Stimulated activated naive CD8-positive, alpha-beta T cell treated with anti-CD3 and anti-CD28 coated beads, Interleukin-15, Interleukin-2, amounts not matched to agents 100 U/mL and 50 U/mL, for 24 hours (primary cell): ENCODE measurements around the gene SNAPC4.

Source experiments
- ATAC-seq: fragments of 150-1000 bp; cut with Tn5 transposase; one replicate; pipeline ENCODE4 v1.10.0; 2021
- DNase-seq: peaks from one replicate; pipeline ENCODE4 v3.0.0; 2021

SNAPC4 gene

GRCh38 chr9:136389396-136389795 lies 10.6 kb downstream of the SNAPC4 start:
- no peak for DNase-seq
- ATAC-seq = no peak

DNA sequence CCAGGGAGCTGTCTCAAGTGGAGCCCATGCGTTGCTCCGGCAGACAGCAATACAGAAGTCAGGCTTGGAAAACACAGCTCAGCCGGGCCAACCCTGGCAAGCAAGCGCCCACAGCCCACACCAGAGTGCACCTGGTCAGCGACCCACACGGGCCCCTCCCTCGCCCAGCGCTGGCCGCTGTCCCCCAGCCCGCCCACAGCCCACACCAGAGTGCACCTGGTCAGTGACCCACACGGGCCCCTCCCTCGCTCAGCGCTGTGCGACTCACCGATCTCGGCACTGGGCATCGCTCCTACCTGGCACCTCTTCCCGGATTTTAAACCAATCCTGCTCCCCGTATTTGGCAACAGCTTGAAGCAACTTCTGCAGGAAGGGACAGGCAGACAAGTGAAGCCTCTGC lies 12.8 kb downstream of the SNAPC4 start:
- no peak for DNase-seq

GRCh38 chr9:136386018-136386417 lies 14.0 kb downstream of the SNAPC4 start:
- ATAC-seq = no peak
- DNase-seq = no peak

More for the DNA sequence above, 12.8 kb downstream of the SNAPC4 start:
- no peak for ATAC-seq

DNA sequence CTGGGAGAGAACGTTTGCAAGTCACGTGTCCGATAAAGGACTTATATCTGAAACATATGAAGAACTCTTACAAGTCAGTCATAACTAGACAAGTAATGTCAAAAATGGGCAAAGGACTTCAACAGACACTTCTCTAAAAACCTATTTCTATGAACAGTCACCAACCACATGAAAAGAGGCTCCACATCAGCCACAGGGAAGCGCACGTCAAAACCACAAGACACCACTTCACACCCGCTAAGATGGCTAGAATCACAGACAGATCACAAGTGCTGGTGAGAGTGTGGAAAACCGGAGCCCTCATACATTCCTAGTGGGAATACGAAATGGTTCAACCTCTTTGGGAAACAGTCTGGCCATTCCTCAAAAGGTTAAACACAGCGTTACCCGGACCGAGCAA lies 15.0 kb downstream of the SNAPC4 start:
- DNase-seq = no peak
- ATAC-seq = peak; percentile 62

DNA sequence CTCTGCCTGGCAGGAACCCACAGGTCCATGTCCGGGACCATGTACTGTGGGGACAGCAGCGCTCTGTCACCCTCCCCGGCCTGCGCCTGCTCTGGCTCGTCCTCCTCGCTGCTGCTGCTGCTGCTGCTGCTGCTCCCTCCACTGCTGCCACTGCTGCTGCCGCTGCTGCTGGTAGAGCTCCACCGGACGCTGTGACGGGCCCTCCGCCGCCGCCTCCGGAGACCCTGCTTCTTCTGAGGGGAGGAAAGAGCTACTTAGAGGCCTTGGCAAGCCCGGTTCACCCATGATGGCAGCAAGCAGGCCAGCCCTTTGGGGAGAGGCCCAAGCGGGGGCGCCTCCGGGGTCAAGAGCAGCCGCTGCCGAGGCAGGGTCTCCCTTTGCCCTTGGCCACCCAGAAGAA lies 16.5 kb downstream of the SNAPC4 start:
- DNase-seq = no peak
- ATAC-seq = no peak

- DNase-seq = no peak
- ATAC-seq = no peak
Observed at GRCh38 chr9:136381966-136382513, 17.9 kb downstream of the SNAPC4 start.

- no peak for DNase-seq
- ATAC-seq = no peak
Observed at GRCh38 chr9:136381311-136381710, 18.7 kb downstream of the SNAPC4 start.

- no peak for DNase-seq
- ATAC-seq = no peak
Observed at GRCh38 chr9:136380381-136380780, 19.6 kb downstream of the SNAPC4 start.

- no peak for DNase-seq
- ATAC-seq = no peak
Observed at GRCh38 chr9:136379891-136380290, 20.1 kb downstream of the SNAPC4 start.

DNA sequence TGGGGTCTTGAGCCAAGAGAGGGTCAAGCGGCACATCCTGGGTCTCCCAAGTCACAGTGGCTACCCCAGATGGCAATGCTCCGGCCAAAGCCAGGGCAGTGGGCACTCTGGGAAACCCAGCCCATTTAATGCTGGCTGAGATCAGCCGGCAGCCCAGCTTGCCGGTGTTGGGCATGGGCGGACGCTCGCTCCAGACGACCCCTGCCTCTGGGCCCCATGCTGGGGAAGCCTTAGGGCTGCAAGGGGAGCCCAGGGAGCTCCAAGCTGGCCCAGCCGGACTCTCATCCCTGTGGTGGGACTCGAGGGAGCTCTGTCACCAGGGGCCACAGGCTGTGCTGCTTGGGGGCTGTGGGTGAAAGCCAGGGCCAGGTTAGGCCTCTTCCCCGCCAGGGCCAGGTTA lies 20.6 kb downstream of the SNAPC4 start:
- DNase-seq = no peak
- ATAC-seq = no peak

- no peak for DNase-seq
- ATAC-seq = no peak
Observed at GRCh38 chr9:136379003-136379287, 21.0 kb downstream of the SNAPC4 start.

- no peak for ATAC-seq
- no peak for DNase-seq
Observed at GRCh38 chr9:136378170-136379002, 21.6 kb downstream of the SNAPC4 start.

DNA sequence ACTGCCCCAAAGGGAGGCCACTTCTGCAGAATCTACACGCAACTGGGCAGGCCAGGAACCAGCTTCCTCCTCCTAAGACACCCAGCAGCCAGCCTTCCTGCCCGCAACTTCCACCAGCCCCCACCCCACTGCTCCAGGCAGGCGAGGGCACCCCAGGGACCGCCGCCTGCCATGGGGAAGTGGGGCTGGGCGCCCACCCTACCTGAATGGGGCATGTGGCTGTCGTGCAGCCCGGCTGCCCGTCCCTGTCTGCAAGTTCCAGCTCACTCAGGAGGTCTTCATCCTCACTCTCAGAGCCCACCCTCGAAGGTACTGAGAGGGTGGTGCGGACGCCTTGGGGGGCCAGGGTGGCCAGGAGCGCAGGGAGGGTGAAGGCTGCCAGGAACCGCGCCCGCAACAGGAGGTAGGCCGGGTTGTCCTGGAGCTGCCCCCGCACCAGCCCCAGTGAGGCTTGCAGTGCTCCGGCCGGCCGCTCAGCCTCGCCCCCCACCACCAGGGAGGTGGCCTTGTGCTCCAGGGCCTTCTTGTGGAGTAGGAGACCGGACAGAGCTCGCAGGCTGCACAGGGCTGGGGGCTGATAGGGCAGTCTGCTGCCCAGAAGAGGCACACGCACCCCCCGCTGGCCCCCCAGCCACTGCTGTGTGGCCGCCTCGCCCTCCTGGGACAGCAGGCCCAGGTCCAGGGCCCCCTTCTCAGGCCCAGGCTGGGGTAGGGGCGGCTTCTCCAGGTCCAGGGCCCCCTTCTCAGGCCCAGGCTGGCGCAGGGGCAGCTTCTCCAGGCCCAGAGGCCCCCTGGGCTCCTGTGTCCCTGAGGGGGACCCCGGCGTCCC lies 22.4 kb downstream of the SNAPC4 start:
- ATAC-seq (no peak), DNase-seq (no peak)

DNA sequence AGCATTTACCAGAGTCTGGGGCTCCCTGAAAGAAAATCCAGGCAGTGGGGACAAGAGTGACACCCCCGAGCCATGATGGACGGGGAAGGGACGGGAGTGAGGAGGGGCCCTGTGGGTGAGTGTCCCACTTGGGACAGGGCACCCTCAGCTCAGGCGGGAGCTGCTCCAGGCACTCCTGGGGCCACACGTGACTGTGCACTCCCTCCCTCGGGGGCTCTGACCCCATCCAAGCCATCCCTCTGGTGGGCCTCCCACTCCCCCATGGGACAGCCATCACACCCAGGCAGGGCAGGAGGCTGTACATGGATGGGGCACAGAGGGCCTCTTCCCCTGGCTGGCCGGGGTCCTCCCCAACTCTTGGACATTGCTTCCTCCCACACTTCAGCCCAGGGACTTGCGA lies 23.5 kb downstream of the SNAPC4 start:
- DNase-seq (no peak), ATAC-seq (no peak)

- DNase-seq (no peak), ATAC-seq (no peak)
Observed at GRCh38 chr9:136375096-136375495, 24.9 kb downstream of the SNAPC4 start.

- no peak for DNase-seq
- no peak for ATAC-seq
Observed at GRCh38 chr9:136374183-136374575, 25.8 kb downstream of the SNAPC4 start.

DNA sequence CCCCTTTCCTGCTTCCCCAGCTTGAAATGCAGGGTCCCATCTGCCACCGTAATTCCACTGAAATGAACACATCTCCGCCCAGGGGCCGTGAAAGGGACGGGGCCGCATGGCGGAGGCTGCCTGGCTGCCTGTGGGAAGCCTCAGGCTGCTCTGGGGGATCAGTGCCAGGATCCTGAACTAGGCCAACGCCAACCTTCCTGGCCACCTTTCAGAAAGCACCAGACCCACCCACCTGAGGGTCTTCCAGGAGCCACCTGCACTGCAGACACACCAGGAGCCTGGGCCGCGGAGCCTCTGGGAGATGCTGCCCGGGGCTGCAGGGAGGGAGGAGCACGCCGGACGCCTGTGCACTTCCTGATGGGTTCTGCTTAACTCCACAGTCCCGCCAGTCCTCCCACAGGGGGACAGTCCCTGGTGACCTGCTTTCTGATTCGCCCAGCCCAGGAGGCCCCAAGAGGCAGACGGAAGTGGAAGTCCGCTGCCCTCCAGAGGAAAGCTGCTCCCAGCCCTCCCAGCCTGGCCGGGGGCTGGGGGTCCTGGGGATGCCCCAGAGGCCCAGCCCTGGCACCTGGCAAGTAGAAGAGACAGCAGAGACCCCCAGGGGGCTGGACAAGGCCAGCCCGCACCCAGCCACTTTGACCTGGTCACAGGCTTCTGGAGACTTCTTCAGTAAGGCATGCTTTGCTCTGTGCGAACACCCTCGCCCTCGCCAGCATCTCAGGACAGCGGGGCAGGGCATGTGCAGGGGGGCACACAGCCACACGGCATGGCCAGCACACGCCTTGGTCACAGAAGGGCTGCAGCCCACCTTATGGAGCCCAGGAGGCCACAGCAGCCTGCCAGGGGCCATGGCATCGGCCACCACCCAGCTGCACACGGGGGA lies 26.4 kb downstream of the SNAPC4 start, which contains the start of gene CARD9:
CARD9 (minus strand) TSS at position 370 of the 883 bp plus-strand sequence. CDS start 1,591 bp downstream, outside the sequence.
- ATAC-seq = no peak
- DNase-seq = no peak

GRCh38 chr9:136372561-136373299 lies 27.2 kb downstream of the SNAPC4 start:
- DNase-seq (peak; percentile 26), ATAC-seq (peak; percentile 3)

GRCh38 chr9:136372006-136372405 lies 28.0 kb downstream of the SNAPC4 start:
- DNase-seq (no peak), ATAC-seq (no peak)

- DNase-seq = no peak
- ATAC-seq = no peak
Observed at GRCh38 chr9:136371533-136371880, 28.5 kb downstream of the SNAPC4 start.

DNA sequence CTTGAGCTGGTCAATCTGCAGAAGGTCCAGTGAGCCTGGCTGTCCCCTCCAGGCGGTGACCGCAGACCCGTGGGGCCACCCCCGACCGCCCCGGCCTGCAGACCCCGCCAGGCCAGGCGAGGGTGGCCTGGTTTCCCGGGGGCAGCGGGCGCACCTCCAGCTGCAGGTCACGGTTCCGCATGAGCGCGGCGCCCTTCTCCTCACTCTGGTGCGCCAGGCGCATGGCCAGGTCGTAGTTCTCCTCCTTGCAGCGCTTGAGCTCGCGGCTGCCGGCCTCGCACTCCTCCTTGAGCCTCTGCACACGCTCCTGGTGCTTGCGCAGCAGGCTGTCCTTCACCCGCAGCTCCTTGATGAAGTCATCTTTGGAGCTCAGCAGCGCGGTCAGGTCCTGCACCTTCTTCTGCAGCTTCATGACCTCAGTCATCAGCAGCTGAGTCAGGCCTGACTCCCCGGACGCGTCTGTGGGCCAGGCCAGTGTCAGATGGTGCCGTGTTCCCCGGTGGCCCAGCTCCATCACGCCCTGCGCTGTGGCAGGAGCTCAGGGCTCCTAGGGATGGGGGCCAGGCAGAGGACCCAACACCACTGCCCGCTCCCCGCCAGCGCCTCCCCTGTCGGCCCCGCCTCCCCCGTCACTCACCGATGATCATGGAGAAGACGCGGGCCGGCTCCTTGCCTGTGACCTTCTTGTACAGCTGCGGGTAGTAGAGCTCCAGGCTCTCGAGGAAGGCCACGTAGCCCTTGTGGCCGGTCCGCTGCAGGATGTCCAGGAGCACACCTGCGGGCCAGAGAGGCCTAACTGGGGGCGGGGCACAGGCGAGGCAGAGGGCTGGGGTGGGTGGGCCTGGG lies 29.1 kb downstream of the SNAPC4 start:
- DNase-seq = no peak
- no peak for ATAC-seq
